ENCODE measurements around the gene MAD2L2.

Gene MAD2L2

GRCh38 chr1:11714831-11715575, 34.1 kb upstream of the MAD2L2 start:
- Histone ChIP-seq H3K4me3 (no peak overlapping the region), H3K27ac (no peak overlapping the region)
- TF ChIP-seq, protein P1, sequence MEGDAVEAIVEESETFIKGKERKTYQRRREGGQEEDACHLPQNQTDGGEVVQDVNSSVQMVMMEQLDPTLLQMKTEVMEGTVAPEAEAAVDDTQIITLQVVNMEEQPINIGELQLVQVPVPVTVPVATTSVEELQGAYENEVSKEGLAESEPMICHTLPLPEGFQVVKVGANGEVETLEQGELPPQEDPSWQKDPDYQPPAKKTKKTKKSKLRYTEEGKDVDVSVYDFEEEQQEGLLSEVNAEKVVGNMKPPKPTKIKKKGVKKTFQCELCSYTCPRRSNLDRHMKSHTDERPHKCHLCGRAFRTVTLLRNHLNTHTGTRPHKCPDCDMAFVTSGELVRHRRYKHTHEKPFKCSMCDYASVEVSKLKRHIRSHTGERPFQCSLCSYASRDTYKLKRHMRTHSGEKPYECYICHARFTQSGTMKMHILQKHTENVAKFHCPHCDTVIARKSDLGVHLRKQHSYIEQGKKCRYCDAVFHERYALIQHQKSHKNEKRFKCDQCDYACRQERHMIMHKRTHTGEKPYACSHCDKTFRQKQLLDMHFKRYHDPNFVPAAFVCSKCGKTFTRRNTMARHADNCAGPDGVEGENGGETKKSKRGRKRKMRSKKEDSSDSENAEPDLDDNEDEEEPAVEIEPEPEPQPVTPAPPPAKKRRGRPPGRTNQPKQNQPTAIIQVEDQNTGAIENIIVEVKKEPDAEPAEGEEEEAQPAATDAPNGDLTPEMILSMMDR (IDR thresholded peaks at IDR 0.05) = no peak
- no peak for DNase-seq (ENCODE audit: low spot score)

GRCh38 chr1:11713095-11713494, 32.1 kb upstream of the MAD2L2 start:
- Histone ChIP-seq H3K4me3 (no peak overlapping the region), H3K27ac (no peak overlapping the region)
- TF ChIP-seq, protein P1 (IDR thresholded peaks at IDR 0.05) = no peak
- no peak for DNase-seq (ENCODE audit: low spot score)

- no peak for DNase-seq (ENCODE audit: low spot score)
- Histone ChIP-seq H3K27ac (no peak overlapping the region), H3K4me3 (no peak overlapping the region)
- TF ChIP-seq, protein P1 (IDR thresholded peaks at IDR 0.05) = no peak
Measured at GRCh38 chr1:11712285-11712684, 31.3 kb upstream of the MAD2L2 start.

DNA sequence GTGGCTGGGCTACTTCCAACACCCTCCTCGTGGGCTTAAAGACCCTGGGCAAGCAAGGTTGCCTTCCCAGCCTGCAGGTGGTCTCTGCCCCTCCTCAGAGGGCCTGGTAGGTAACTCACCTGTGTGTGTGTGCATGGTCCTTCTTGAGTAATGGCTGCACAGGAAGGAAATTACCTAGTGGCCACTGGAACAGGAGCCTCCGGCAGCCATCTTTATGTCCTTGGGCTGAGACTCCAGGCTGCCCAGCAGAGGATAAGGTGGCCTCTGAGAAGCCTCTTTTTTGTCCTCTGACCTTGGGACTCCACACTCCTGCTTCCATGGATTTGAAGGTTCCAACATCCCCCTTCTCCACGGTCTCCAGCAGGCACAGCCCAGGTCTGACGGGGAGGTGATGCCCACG, 30.5 kb upstream of the MAD2L2 start:
- Histone ChIP-seq H3K4me3 (no peak overlapping the region), H3K27ac (no peak overlapping the region)
- DNase-seq (ENCODE audit: low spot score) = no peak
- TF ChIP-seq, protein P1 (IDR thresholded peaks at IDR 0.05) = no peak

DNA sequence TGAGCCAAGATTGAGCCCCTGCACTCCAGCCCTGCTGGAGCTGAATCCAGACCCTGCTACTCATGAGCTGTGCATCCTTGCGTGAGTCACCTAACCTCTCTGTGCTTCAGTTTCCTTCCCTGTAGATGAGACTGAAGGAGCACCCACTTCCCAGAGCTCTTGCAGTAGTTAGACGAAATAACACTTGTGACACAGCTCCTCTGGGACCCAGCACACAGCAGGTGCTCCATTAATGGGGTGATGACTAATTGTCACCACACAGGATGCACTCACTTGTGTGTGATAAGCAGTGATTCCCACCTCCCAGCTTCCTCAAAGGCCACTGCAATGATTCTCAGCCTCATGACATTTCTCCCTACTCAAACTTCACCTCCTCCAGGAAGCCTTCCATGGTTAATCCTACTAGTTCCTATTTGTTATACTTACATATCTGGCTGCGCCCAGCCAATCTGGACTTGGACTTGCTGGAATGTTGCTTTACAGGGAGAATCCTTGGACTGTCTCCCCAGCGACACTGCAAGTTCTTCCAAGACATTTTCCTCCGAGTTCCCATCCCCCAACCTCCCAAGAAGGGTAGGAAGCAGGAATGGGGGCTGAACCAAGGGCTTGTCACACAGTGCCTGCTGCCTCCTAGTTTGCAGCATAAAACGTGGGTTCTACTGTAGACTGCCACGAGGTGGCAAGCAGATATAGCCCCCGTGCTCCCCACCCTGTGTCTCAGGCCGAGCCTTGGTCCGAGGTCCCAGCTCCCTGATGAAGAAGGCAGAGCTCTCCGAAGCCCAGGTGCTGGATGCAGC, 27.8 kb upstream of the MAD2L2 start:
- no peak for DNase-seq (ENCODE audit: low spot score)
- H3K27ac ChIP-seq = no peak overlapping the region
- H3K4me3 ChIP-seq = no peak overlapping the region
- TF ChIP-seq, protein P1 (IDR thresholded peaks at IDR 0.05) = no peak

- Histone ChIP-seq H3K27ac (no peak overlapping the region), H3K4me3 (no peak overlapping the region)
- TF ChIP-seq, protein P1 (IDR thresholded peaks at IDR 0.05) = no peak
- no peak for DNase-seq (ENCODE audit: low spot score)
Measured at GRCh38 chr1:11707621-11708276, 26.8 kb upstream of the MAD2L2 start.

Data from coronary artery (tissue), 2 donors.